T-helper 2 cell treated with Interferon-gamma antibody and Interleukin-4, amounts not matched to agents 5 μg/mL and 100 μg/mL, for 36 hours (primary cell): ENCODE measurements around the gene CDON.
"Not testable (repeated sequence)": the region's sequence is repeated elsewhere in the genome, so short reads cannot be mapped to it uniquely, and the experiment has no call there.

Source experiments
- DNase-seq: peaks from one replicate; pipeline ENCODE4 v3.0.0; 2021; ENCODE audit warnings: low spot score
- H3K27ac Mint-ChIP-seq: one replicate; pipeline ENCODE4 v1.8.0; 2021; ENCODE audit warnings: mild to moderate bottlenecking, mixed read lengths
- H3K27me3 Mint-ChIP-seq: one replicate; pipeline ENCODE4 v1.8.0; 2021; ENCODE audit warnings: low read depth, mixed read lengths
- H3K36me3 Mint-ChIP-seq: one replicate; pipeline ENCODE4 v1.8.0; 2021; ENCODE audit warnings: low read depth, mixed read lengths
- H3K4me1 Mint-ChIP-seq: one replicate; pipeline ENCODE4 v1.8.0; 2021; ENCODE audit warnings: low read depth, mixed read lengths
- H3K4me3 Mint-ChIP-seq: one replicate; pipeline ENCODE4 v1.8.0; 2022; ENCODE audit warnings: mild to moderate bottlenecking, moderate library complexity, mixed read lengths
- H3K9me3 Mint-ChIP-seq: one replicate; pipeline ENCODE4 v1.8.0; 2021; ENCODE audit warnings: mixed read lengths

CDON gene

DNA sequence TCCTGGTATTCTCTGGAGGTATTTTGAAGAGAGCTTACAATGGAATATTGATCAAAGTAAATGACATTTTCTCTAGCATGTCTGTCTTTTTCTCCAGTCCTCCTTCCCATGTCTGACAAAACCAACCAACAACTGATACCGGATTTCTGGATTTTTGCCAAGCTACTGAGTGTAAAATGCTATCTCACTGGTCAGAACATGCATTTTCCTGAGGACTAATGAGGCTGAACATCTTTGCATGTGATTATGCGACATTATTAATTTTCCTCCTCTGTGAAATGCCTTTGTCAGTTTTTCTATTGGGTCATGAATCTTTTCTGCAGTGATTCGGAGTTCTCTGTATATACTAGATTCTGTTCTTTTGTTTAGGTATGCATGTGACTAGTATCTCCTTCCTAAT is 51.4 kb downstream of the CDON start:
- Mint-ChIP-seq H3K4me1 (no peaks in the 10 kb centered on the region), H3K9me3 (no peaks in the 10 kb centered on the region), H3K36me3 (no peaks in the 10 kb centered on the region), H3K27me3 (no peaks in the 10 kb centered on the region), H3K27ac (no peak overlapping the region), H3K4me3 (no peak overlapping the region)
- no peak for DNase-seq

DNA sequence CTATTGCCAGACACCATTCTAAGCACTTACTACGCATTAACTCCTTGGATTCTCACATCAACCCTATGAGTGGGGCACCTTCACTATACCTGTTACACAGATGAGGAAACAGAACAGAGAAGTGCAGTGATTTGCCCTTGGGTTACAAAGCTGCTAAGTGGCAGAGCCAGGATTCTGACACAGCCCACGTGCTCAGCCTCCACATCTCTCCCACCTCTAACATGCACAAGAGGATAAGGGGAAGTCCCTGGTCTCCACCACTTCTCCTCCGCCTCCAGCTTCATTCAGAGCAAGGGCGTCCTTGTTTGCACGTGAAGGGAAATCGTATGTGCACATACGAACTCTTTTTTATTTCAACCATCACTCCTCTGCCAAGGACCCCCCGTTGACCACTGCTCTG is 53.7 kb downstream of the CDON start:
- H3K4me1 Mint-ChIP-seq: peaks cover 3% of the 10 kb centered on the region
- no peak overlapping the region for H3K27ac Mint-ChIP-seq
- H3K9me3 Mint-ChIP-seq: no peaks in the 10 kb centered on the region
- H3K36me3 Mint-ChIP-seq: no peaks in the 10 kb centered on the region
- DNase-seq: no peak
- no peaks in the 10 kb centered on the region for H3K27me3 Mint-ChIP-seq
- H3K4me3 Mint-ChIP-seq: no peak overlapping the region

DNA sequence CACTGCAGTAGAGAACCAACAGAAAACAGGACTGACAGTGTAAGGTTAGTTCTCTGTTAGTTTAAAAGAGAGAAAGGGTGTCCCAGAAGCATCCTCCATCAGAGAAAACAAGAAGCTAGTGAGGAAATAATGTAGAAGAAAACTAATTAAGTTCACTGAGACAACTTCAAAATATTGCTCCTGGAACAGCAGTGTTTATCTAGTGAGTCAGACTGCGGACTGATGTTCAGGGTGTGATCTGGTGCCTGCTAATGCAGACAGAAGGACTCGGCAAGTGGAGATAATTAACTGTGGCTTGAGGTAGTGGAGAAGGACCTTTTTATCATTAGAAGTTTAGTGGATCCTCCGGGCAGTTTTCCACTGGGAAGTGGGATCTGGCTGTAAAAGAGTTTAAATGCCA is 55.4 kb downstream of the CDON start:
- no peak overlapping the region for H3K27ac Mint-ChIP-seq
- no peaks in the 10 kb centered on the region for H3K9me3 Mint-ChIP-seq
- H3K27me3 Mint-ChIP-seq: no peaks in the 10 kb centered on the region
- no peak overlapping the region for H3K4me3 Mint-ChIP-seq
- no peaks in the 10 kb centered on the region for H3K36me3 Mint-ChIP-seq
- no peak for DNase-seq
- H3K4me1 Mint-ChIP-seq: peaks cover 11% of the 10 kb centered on the region

DNA sequence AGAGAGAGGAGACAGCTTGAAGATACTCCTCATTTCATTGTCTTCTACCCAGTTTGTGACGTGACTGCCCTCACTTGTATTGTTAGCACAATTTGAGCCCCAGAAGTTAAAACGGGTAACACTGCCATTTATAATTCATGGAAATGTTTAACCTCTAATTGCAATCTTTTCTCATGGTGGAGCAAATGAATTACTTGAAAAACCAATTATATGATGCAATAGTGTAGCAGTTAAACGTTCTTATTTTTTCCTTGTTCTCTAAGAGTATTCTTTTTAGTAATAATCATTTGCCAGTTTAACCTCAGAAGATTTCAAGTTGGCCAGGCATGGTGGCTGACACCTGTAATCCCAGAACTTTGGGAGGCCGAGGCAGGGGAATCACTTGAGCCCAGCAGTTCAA is 56.6 kb downstream of the CDON start:
- no peak overlapping the region for H3K4me3 Mint-ChIP-seq
- no peaks in the 10 kb centered on the region for H3K9me3 Mint-ChIP-seq
- H3K4me1 Mint-ChIP-seq: peaks cover 13% of the 10 kb centered on the region
- DNase-seq: no peak
- H3K27ac Mint-ChIP-seq: no peak overlapping the region
- H3K36me3 Mint-ChIP-seq: no peaks in the 10 kb centered on the region
- H3K27me3 Mint-ChIP-seq: no peaks in the 10 kb centered on the region

DNA sequence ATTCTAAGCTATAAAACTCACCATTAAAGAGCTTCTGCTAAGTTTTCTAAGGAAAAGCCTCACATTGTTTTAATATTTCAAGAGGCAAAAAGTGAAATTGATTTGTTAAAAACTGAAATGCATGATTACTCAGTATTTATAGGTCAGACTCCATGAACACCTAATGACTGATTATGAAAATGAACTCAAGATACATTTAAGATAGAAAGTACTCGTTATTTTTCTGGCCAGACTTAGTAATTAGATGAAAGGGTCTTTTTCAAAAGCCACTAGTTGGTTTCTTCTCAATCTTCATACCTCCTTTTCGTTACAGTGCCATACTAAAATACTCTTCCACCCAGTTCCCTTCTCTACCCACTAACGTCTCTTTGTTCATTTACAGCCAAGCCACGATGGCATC is 60.5 kb downstream of the CDON start:
- H3K27me3 Mint-ChIP-seq: no peaks in the 10 kb centered on the region
- peaks cover 13% of the 10 kb centered on the region for H3K4me1 Mint-ChIP-seq
- H3K36me3 Mint-ChIP-seq: no peaks in the 10 kb centered on the region
- no peaks in the 10 kb centered on the region for H3K9me3 Mint-ChIP-seq
- no peak overlapping the region for H3K4me3 Mint-ChIP-seq
- no peak for DNase-seq
- no peak overlapping the region for H3K27ac Mint-ChIP-seq

DNA sequence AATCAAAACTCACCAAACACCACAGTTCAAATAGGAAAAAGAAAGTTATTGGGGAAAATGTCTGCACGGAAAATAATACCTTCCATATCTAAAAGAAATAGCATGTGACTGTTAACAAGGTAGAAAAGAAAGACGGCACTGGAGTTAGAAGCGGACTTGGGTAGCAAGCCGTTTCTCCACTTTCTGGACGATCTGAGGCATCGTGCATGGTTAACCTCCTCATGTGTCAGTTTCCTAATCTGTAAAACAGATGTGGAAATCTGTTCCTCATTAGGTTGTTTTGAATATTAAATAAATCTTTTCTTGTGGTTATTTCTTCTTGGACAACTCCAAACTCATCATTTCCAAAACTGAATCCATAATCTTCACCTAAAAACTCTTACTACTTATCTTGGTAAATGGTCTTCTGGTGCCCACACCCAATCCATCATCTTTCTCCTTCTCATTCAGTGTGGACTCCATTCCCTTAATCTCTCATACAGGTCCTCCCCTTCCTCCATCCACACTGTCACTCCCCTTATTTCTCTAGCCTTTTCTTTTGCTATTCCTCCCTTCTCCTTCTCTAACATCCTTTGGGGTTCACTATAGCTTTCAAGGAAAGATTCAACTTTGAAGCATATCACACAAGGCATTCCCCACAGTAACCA is 63.3 kb downstream of the CDON start:
- no peaks in the 10 kb centered on the region for H3K36me3 Mint-ChIP-seq
- no peak overlapping the region for H3K4me3 Mint-ChIP-seq
- H3K9me3 Mint-ChIP-seq: no peaks in the 10 kb centered on the region
- H3K27me3 Mint-ChIP-seq: no peaks in the 10 kb centered on the region
- H3K4me1 Mint-ChIP-seq: peaks cover 17% of the 10 kb centered on the region
- no peak for DNase-seq
- H3K27ac Mint-ChIP-seq: no peak overlapping the region

DNA sequence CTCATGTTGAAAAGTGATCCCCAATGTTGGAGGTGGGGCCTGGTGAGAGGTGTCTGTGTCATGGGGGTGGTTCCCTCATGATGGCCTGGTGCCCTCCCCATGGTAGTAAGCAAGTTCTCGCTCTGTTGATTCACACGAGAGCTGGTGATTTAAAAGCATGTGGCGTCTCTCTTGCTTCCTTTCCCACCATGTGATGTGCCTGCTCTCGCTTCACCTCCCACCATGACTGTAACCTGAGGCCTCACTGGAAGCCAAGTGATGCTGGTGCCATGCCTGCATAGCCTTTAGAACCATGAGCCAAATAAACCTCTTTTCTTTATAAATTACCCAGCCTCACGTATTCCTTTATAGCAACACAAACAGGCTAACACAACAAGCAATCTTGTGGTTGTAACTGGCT is 64.4 kb downstream of the CDON start:
- H3K27ac Mint-ChIP-seq: no peak overlapping the region
- H3K36me3 Mint-ChIP-seq: no peaks in the 10 kb centered on the region
- no peaks in the 10 kb centered on the region for H3K9me3 Mint-ChIP-seq
- DNase-seq: no peak
- H3K4me1 Mint-ChIP-seq: peaks cover 19% of the 10 kb centered on the region
- H3K4me3 Mint-ChIP-seq: no peak overlapping the region
- H3K27me3 Mint-ChIP-seq: no peaks in the 10 kb centered on the region

DNA sequence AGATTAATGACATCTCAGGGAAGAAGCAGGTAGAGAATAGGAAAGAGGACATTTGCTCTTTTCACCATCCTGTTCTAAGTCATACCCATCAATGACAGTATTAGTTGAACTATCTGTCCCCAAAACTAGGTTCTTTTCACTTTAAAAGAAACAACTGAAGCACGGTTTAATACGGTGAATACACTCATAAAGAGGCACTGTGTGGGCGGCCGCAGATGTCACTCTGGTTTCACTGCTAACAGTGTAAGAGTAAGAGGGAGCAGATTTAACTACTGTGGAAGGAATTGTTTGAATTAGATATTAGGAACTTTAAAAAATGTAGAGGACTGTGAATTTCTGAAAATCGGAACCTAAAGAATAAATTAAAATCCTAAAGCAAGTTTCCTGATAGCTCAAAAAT is 67.4 kb downstream of the CDON start:
- Mint-ChIP-seq H3K36me3 (no peaks in the 10 kb centered on the region), H3K4me1 (peaks cover 13% of the 10 kb centered on the region)
- peak; percentile 63 for DNase-seq

DNA sequence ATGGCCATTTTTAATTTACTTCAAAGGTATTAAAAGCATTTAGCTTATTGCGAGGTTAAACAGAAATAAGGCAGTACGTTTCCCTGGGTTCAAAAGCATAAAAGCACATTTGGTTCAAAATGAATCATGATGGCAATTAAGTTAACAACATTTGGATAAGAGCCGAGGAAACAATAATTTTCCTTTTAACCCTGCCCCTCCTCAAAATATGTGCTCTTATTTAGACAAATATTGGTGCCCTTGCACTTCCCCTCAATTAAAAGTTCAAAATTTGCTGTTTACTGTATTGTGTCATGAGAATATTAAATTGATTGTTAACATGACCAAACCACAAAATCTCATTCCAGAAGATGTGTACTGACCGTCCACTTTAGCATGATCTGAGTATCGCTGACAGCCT is 68.2 kb downstream of the CDON start:
- H3K36me3 Mint-ChIP-seq: no peaks in the 10 kb centered on the region
- H3K27me3 Mint-ChIP-seq: no peaks in the 10 kb centered on the region
- no peaks in the 10 kb centered on the region for H3K9me3 Mint-ChIP-seq
- no peak overlapping the region for H3K27ac Mint-ChIP-seq
- peaks cover 16% of the 10 kb centered on the region for H3K4me1 Mint-ChIP-seq
- no peak for DNase-seq
- no peak overlapping the region for H3K4me3 Mint-ChIP-seq

More for the DNA sequence above, 67.4 kb downstream of the CDON start:
- Mint-ChIP-seq H3K27me3 (no peaks in the 10 kb centered on the region), H3K27ac (no peak overlapping the region), H3K4me3 (no peak overlapping the region), H3K9me3 (no peaks in the 10 kb centered on the region)

DNA sequence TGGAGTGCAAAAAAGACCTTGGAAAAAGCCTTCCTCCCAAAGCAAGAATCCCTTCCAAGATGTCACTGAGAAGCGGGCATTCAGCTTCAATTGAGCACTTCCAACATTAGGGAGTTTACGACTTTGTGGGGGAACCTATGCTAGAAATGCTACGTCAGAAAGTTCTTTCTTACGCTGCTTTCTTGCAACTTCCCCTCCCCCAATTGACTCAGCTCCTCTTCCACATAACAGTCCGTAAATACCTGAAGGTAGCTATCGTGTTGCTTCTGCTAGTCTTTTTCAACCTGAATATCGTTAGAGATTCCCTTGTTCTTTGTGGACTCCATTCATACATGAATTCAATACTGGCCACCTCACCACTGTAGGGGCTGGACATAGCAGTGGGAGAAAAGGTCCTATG is 69.8 kb downstream of the CDON start:
- Mint-ChIP-seq H3K36me3 (no peaks in the 10 kb centered on the region), H3K4me1 (peaks cover 16% of the 10 kb centered on the region), H3K4me3 (no peak overlapping the region), H3K27me3 (no peaks in the 10 kb centered on the region), H3K9me3 (no peaks in the 10 kb centered on the region), H3K27ac (no peak overlapping the region)
- DNase-seq: no peak

DNA sequence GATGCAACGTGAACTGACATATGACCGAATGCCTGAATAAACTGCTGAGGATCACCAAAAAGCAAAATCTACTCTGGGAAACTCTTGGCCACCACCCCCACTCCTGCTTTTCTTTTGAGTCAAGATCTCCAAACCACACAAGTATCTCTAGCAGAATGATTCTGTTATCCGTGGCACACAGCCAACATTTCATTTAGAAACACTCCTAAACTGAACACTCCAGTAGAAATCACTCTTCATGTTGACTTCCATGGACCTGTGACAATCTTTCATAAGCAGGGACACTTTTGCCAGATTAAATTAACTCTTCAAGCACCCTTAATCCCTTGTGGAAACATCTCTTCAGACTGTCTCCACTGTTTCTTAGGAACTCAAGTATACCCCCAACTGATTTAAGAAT is 72.4 kb downstream of the CDON start:
- Mint-ChIP-seq H3K4me1 (peaks cover 11% of the 10 kb centered on the region), H3K36me3 (no peaks in the 10 kb centered on the region), H3K27ac (no peak overlapping the region), H3K27me3 (no peaks in the 10 kb centered on the region), H3K4me3 (no peak overlapping the region), H3K9me3 (peaks cover 5% of the 10 kb centered on the region)
- DNase-seq: peak; percentile 20

DNA sequence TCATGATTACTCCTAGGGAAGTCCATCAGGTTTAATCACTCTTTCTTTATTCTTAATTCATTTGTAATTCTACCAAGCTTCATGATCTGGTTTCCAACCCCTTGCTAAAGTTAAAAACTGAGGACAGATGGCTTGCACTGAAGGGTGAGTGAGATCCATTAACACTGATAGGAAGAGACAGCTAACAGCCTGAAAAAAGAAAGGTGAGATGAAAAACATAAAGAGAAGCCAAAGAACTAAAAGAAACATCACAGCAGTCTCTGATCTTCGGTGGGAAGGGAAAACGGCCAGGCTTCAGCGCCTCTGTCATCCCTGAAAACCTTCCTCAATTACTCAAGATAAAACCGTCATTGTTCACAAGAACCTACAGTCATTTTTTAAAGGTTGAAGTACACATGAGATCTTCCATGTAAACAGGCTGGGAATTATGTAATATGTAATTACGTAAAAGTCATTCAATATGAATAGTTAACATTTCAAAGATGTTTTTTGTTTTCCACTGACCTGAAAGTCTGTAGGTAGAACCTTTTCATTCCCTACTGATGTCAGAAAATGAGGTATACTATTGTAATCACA is 75.5 kb downstream of the CDON start:
- no peak for DNase-seq
- Mint-ChIP-seq H3K36me3 (no peaks in the 10 kb centered on the region), H3K27ac (no peak overlapping the region), H3K27me3 (no peaks in the 10 kb centered on the region), H3K4me1 (peaks cover 6% of the 10 kb centered on the region), H3K4me3 (no peak overlapping the region), H3K9me3 (peaks cover 5% of the 10 kb centered on the region)

DNA sequence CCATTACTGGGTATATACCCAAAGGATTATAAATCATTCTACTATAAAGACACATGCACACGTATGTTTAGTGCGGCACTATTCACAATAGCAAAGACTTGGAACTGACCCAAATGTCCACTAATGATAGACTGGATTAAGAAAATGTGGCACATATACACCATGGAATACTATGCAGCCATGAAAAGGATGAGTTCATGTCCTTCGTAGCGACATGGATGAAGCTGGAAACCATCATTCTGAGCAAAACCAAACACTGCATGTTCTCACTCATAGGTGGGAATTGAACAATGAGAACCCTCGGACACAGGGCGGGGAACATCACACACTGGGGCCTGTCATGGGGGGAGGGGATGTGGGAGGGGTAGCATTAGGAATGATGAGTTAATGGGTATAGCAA is 76.7 kb downstream of the CDON start:
- not testable (repeated sequence) for H3K4me3 Mint-ChIP-seq, H3K27me3 Mint-ChIP-seq, H3K27ac Mint-ChIP-seq, H3K9me3 Mint-ChIP-seq, DNase-seq, H3K36me3 Mint-ChIP-seq, H3K4me1 Mint-ChIP-seq

DNA sequence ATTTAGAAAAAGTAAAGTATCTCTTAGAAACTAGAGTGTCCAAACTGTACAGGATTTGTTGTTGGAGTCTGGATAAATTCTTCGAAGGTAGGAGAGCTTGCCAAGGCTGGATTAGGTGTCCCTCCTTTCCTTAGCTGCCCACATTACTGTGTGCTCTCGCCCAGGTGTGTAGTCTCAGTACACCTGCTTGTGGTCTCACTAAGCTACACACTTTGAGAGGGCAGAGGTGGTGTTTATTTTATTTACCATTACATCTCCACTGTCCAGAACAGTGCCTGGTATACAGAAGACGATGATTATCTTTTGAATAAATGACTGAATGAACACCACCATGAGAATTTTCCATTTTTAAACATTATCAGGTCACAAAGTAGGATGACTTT is 80.3 kb downstream of the CDON start:
- H3K27ac Mint-ChIP-seq: no peak overlapping the region
- no peaks in the 10 kb centered on the region for H3K36me3 Mint-ChIP-seq
- H3K9me3 Mint-ChIP-seq: peaks cover 5% of the 10 kb centered on the region
- H3K27me3 Mint-ChIP-seq: no peaks in the 10 kb centered on the region
- H3K4me3 Mint-ChIP-seq: no peak overlapping the region
- DNase-seq: no peak
- H3K4me1 Mint-ChIP-seq: no peaks in the 10 kb centered on the region

DNA sequence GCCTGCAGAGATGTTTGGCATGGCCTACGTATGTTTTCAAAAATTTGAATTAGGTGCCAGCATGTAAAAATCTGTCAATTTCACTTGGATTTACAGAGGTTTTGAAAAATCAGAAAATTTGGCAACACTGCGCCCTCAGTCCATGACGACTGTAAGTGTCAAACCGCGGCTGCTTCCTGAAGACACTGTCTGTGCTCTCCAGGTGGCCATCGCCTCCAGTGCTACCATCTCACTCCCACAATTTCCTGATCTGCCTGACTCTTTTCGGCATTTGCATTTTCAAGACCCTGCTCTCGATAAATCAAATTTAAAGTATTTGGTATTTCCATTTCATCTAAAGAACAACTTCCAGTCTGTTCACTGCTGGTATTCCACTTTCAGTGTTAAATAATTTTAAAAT is 82.2 kb downstream of the CDON start:
- no peaks in the 10 kb centered on the region for H3K36me3 Mint-ChIP-seq
- no peak overlapping the region for H3K27ac Mint-ChIP-seq
- no peaks in the 10 kb centered on the region for H3K4me1 Mint-ChIP-seq
- H3K27me3 Mint-ChIP-seq: no peaks in the 10 kb centered on the region
- H3K9me3 Mint-ChIP-seq: peaks cover 2% of the 10 kb centered on the region
- H3K4me3 Mint-ChIP-seq: no peak overlapping the region
- DNase-seq: no peak
